Measurements from ENCODE around the gene ARL4D.
A peak's percentile ranks its signal among the peaks of the same experiment; 100 is the strongest.
"Not testable (repeated sequence)": the region's sequence is repeated elsewhere in the genome, so short reads cannot be mapped to it uniquely, and the experiment has no call there.

Gene ARL4D

GRCh38 chr17:43371227-43371821 is 27.5 kb upstream of the ARL4D start:
- no peak for DNase-seq

GRCh38 chr17:43372273-43372911 is 26.4 kb upstream of the ARL4D start:
- no peak for DNase-seq

- no peak for DNase-seq
Measured at GRCh38 chr17:43373356-43373755, 25.4 kb upstream of the ARL4D start.

- DNase-seq = not testable (repeated sequence)
Measured at GRCh38 chr17:43375915-43376314, 22.9 kb upstream of the ARL4D start.

GRCh38 chr17:43377056-43377810 is 21.6 kb upstream of the ARL4D start:
- DNase-seq = no peak

GRCh38 chr17:43378766-43379165 is 20.0 kb upstream of the ARL4D start:
- DNase-seq = no peak

GRCh38 chr17:43380307-43380706 is 18.5 kb upstream of the ARL4D start:
- no peak for DNase-seq

GRCh38 chr17:43381204-43381603 is 17.6 kb upstream of the ARL4D start:
- DNase-seq = no peak

- no peak for DNase-seq
Measured at GRCh38 chr17:43381621-43382020, 17.2 kb upstream of the ARL4D start.

- no peak for DNase-seq
Measured at GRCh38 chr17:43382776-43383175, 16.0 kb upstream of the ARL4D start.

GRCh38 chr17:43383372-43383771 is 15.4 kb upstream of the ARL4D start:
- no peak for DNase-seq

GRCh38 chr17:43383826-43384475 is 14.8 kb upstream of the ARL4D start:
- no peak for DNase-seq

- DNase-seq = no peak
Measured at GRCh38 chr17:43384476-43384862, 14.3 kb upstream of the ARL4D start.

- DNase-seq = no peak
Measured at GRCh38 chr17:43385046-43385831, 13.6 kb upstream of the ARL4D start.

GRCh38 chr17:43388359-43389045 is 10.3 kb upstream of the ARL4D start:
- peak; percentile 83 for DNase-seq

- DNase-seq = peak; percentile 76
Measured at GRCh38 chr17:43389046-43389947, 9.5 kb upstream of the ARL4D start.

- no peak for DNase-seq
Measured at GRCh38 chr17:43392397-43392796, 6.4 kb upstream of the ARL4D start.

GRCh38 chr17:43393944-43394482 is 4.8 kb upstream of the ARL4D start:
- peak; percentile 64 for DNase-seq

- not testable (repeated sequence) for DNase-seq
Measured at GRCh38 chr17:43394696-43395095, 4.1 kb upstream of the ARL4D start.

GRCh38 chr17:43395165-43395564 is 3.6 kb upstream of the ARL4D start:
- no peak for DNase-seq

Data from NCI-H2029 (cell line).